Mucosa of gallbladder (tissue), 1 donor: ENCODE measurements around the gene TBC1D24. TPM values are rescaled to one million over a fixed set of nuclear protein-coding genes. Genes with fewer than 3 reads are reported as not detected.

ENCODE experiments used
- DNase-seq: peaks from one replicate; pipeline ENCODE4 v3.0.0-alpha.2; 2020; ENCODE audit warnings: low spot score
- total RNA-seq: library from RNA; stranded (reverse); gene quantifications from one replicate; pipeline ENCODE4 v1.2.1, GENCODE V29; 2021
- donor health status: DM: no; HTN: no; CAD: no.

TBC1D24 gene
- total RNA-seq, 1 donor from 2014 or later: 20.6 TPM

GRCh38 chr16:2516391-2517240 lies 41.7 kb downstream of the TBC1D24 start:
- DNase-seq: no peak

GRCh38 chr16:2517954-2518605 lies 43.2 kb downstream of the TBC1D24 start:
- no peak for DNase-seq

- DNase-seq: no peak
These were observed 44.1 kb downstream of the TBC1D24 start for GRCh38 chr16:2518823-2519710.

- no peak for DNase-seq
These were observed 44.8 kb downstream of the TBC1D24 start for GRCh38 chr16:2519711-2520080.

GRCh38 chr16:2520097-2520783 lies 45.3 kb downstream of the TBC1D24 start, which contains the start of gene AMDHD2:
Gene AMDHD2, plus strand, starts transcription at chr16:2520371. Its CDS starts 88 bp downstream, at chr16:2520459.
- peak; percentile 94 for DNase-seq

- DNase-seq: no peak
These were observed 46.0 kb downstream of the TBC1D24 start for GRCh38 chr16:2520784-2521531.

GRCh38 chr16:2523801-2524231 lies 48.9 kb downstream of the TBC1D24 start:
- no peak for DNase-seq

GRCh38 chr16:2524339-2524938 lies 49.5 kb downstream of the TBC1D24 start:
- DNase-seq: no peak

GRCh38 chr16:2526135-2526534 lies 51.2 kb downstream of the TBC1D24 start:
- no peak for DNase-seq

GRCh38 chr16:2527071-2527783 lies 52.3 kb downstream of the TBC1D24 start:
- no peak for DNase-seq

- no peak for DNase-seq
These were observed 52.8 kb downstream of the TBC1D24 start for GRCh38 chr16:2527784-2528100.

GRCh38 chr16:2528161-2529060 lies 53.5 kb downstream of the TBC1D24 start:
- DNase-seq: no peak

- DNase-seq: no peak
These were observed 54.4 kb downstream of the TBC1D24 start for GRCh38 chr16:2529061-2529931.

- no peak for DNase-seq
These were observed 55.2 kb downstream of the TBC1D24 start for GRCh38 chr16:2529961-2530628.

- DNase-seq: no peak
These were observed 55.8 kb downstream of the TBC1D24 start for GRCh38 chr16:2530629-2531318.

GRCh38 chr16:2531371-2531695 lies 56.4 kb downstream of the TBC1D24 start, which contains the start of gene CEMP1:
Gene CEMP1, minus strand, starts transcription at chr16:2531408. Its CDS starts 335 bp downstream, at chr16:2531073.
- DNase-seq: no peak
